NCI-H1436 (cell line): ENCODE measurements around the gene ARHGAP24.

Experiments
- DNase-seq: peaks from one replicate; lab custom pipeline; 2025; lab: John Stamatoyannopoulos, UW

ARHGAP24 gene

GRCh38 chr4:85700362-85700761 lies 225.4 kb downstream of the ARHGAP24 start:
- no peak for DNase-seq

GRCh38 chr4:85701861-85702321 lies 226.9 kb downstream of the ARHGAP24 start:
- DNase-seq: no peak

- no peak for DNase-seq
Measured at GRCh38 chr4:85703096-85703495, 228.1 kb downstream of the ARHGAP24 start.

- no peak for DNase-seq
Measured at GRCh38 chr4:85707611-85708010, 232.7 kb downstream of the ARHGAP24 start.

GRCh38 chr4:85708468-85708867 lies 233.5 kb downstream of the ARHGAP24 start:
- DNase-seq: no peak

GRCh38 chr4:85713005-85713404 lies 238.1 kb downstream of the ARHGAP24 start:
- no peak for DNase-seq

- no peak for DNase-seq
Measured at GRCh38 chr4:85715991-85716737, 241.2 kb downstream of the ARHGAP24 start.

- DNase-seq: no peak
Measured at GRCh38 chr4:85717351-85717750, 242.4 kb downstream of the ARHGAP24 start.

- DNase-seq: no peak
Measured at GRCh38 chr4:85717847-85718246, 242.9 kb downstream of the ARHGAP24 start.

GRCh38 chr4:85720735-85721134 lies 245.8 kb downstream of the ARHGAP24 start:
- no peak for DNase-seq

GRCh38 chr4:85722401-85722800 lies 247.5 kb downstream of the ARHGAP24 start:
- DNase-seq: no peak

GRCh38 chr4:85722807-85723206 lies 247.9 kb downstream of the ARHGAP24 start:
- no peak for DNase-seq

GRCh38 chr4:85724791-85725563 lies 250.0 kb downstream of the ARHGAP24 start:
- no peak for DNase-seq

- DNase-seq: no peak
Measured at GRCh38 chr4:85725721-85726170, 250.8 kb downstream of the ARHGAP24 start.

GRCh38 chr4:85726555-85726954 lies 251.6 kb downstream of the ARHGAP24 start:
- DNase-seq: no peak

GRCh38 chr4:85728464-85728863 lies 253.5 kb downstream of the ARHGAP24 start:
- no peak for DNase-seq

- no peak for DNase-seq
Measured at GRCh38 chr4:85732124-85732523, 257.2 kb downstream of the ARHGAP24 start.

- DNase-seq: no peak
Measured at GRCh38 chr4:85733798-85734197, 258.8 kb downstream of the ARHGAP24 start.

GRCh38 chr4:85734424-85734831 lies 259.5 kb downstream of the ARHGAP24 start:
- DNase-seq: no peak

- no peak for DNase-seq
Measured at GRCh38 chr4:85736571-85736970, 261.6 kb downstream of the ARHGAP24 start.

- DNase-seq: no peak
Measured at GRCh38 chr4:85737254-85737653, 262.3 kb downstream of the ARHGAP24 start.

- DNase-seq: no peak
Measured at GRCh38 chr4:85738721-85739120, 263.8 kb downstream of the ARHGAP24 start.

- DNase-seq: no peak
Measured at GRCh38 chr4:85740431-85740861, 265.5 kb downstream of the ARHGAP24 start.
